Liver (tissue), 3 donors: ENCODE measurements around the gene ZKSCAN7.

Experiments used
- ATF3 ChIP-seq: IDR thresholded peaks from 2 replicates; pipeline ENCODE4 v1.6.1; 2016; ENCODE audit warnings: antibody characterized with exemption
- CTCF ChIP-seq: fragments of 150-350 bp; IDR thresholded peaks from 2 replicates; pipeline ENCODE4 v1.5.1; 2017; ENCODE audit warnings: improper control_type of control experiment, low read depth, low read length; ENCODE audit not compliant: missing input control
- FOXA1 ChIP-seq: IDR thresholded peaks from 2 replicates; pipeline ENCODE4 v1.6.1; 2016; ENCODE audit warnings: antibody characterized with exemption
- GABPA ChIP-seq, 2 donors: IDR thresholded peaks in 1 of 2; conservative IDR thresholded peaks in 1 of 2; 2 replicates each; pipeline ENCODE4 v1.6.1; 2016; ENCODE audit warnings: antibody characterized with exemption in 2 of 2, mild to moderate bottlenecking in 1 of 2, moderate library complexity in 1 of 2
- HNF4A ChIP-seq, 2 donors: conservative IDR thresholded peaks; 2 replicates each; pipeline ENCODE4 v1.6.1; 2016; ENCODE audit warnings: antibody characterized with exemption in 2 of 2, mild to moderate bottlenecking in 2 of 2
- HNF4G ChIP-seq: IDR thresholded peaks from 2 replicates; pipeline ENCODE4 v1.6.1; 2016; ENCODE audit warnings: antibody characterized with exemption
- JUND ChIP-seq, 2 donors: IDR thresholded peaks; 2 replicates each; pipeline ENCODE4 v1.6.1; 2016; ENCODE audit warnings: antibody characterized with exemption in 2 of 2
- MAX ChIP-seq: IDR thresholded peaks from 2 replicates; pipeline ENCODE4 v1.6.1; 2016; ENCODE audit warnings: antibody characterized with exemption
- NR2F2 ChIP-seq: IDR thresholded peaks from 2 replicates; pipeline ENCODE4 v1.6.1; 2016; ENCODE audit warnings: antibody characterized with exemption
- RAD21 ChIP-seq, 2 donors: IDR thresholded peaks; 2 replicates each; pipeline ENCODE4 v1.6.1; 2016; ENCODE audit warnings: antibody characterized with exemption in 2 of 2, mild to moderate bottlenecking in 2 of 2
- REST ChIP-seq: IDR thresholded peaks from 2 replicates; pipeline ENCODE4 v1.6.1; 2016; ENCODE audit warnings: antibody characterized with exemption, mild to moderate bottlenecking
- RXRA ChIP-seq, 2 donors: IDR thresholded peaks; 2 replicates each; pipeline ENCODE4 v1.6.1; 2017 to 2018; ENCODE audit warnings: antibody characterized with exemption in 2 of 2, mild to moderate bottlenecking in 1 of 2
- SP1 ChIP-seq: IDR thresholded peaks from 2 replicates; pipeline ENCODE4 v1.6.1; 2018; ENCODE audit warnings: antibody characterized with exemption, mild to moderate bottlenecking
- YY1 ChIP-seq: IDR thresholded peaks from 2 replicates; pipeline ENCODE4 v1.6.1; 2016; ENCODE audit warnings: antibody characterized with exemption, mild to moderate bottlenecking
- donor health status: healthy.
- donor health status: healthy.

- TF ChIP-seq REST = no peak
- no peak for TF ChIP-seq CTCF
- TF ChIP-seq RAD21 (IDR thresholded peaks at IDR 0.05) = no peak
- no peak for TF ChIP-seq YY1
- TF ChIP-seq MAX = no peak
- TF ChIP-seq RXRA (IDR thresholded peaks at IDR 0.05) = no peak
- TF ChIP-seq HNF4A (conservative IDR thresholded peaks at IDR 0.05) = no peak
- no peak for TF ChIP-seq NR2F2
- TF ChIP-seq SP1 = no peak
- no peak for TF ChIP-seq GABPA (IDR thresholded peaks at IDR 0.05 in 1 of 2, conservative IDR thresholded peaks at IDR 0.05 in 1 of 2)
- no peak for TF ChIP-seq JUND (IDR thresholded peaks at IDR 0.05)
- TF ChIP-seq ATF3 = no peak
- no peak for TF ChIP-seq HNF4G
- TF ChIP-seq FOXA1 = no peak
Observed at GRCh38 chr3:44571024-44571423, 16.0 kb downstream of the ZKSCAN7 start.
